Measurements from ENCODE around the gene SATL1.

Gene SATL1

DNA sequence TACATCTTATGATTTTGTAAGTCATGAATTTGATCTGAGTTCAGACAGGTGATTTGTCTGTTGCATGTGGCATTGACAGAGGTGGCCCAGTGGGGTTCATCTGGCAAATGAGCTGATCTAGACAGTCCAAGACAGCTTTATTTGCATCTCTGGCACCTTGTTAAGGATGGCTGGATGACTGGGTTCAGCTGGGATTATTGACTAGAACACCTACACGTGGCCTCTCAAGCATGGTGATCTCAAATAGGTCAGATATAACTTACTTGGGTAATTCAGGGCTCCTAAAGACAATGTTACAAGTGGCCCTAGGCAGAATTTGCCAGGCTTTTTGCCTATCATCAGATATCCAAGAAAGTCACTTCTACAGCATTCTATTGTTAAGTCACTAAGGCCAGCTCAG, 192.0 kb downstream of the SATL1 start:
- Histone ChIP-seq H3K27me3 (ENCODE audit: control insufficient read depth in 1 of 2, insufficient read depth in 2 of 2, low read length in 2 of 2) (no peaks in the 10 kb centered on the region), H3K36me3 (ENCODE audit: control insufficient read depth in 1 of 2, insufficient read depth in 2 of 2, low read length in 2 of 2) (no peaks in the 10 kb centered on the region), H3K27ac (ENCODE audit: low read depth, low read length) (no peak overlapping the region), H3K9ac (ENCODE audit: low read depth in 1 of 2, low read length in 2 of 2) (no peak overlapping the region), H3K9me3 (ENCODE audit: control insufficient read depth in 1 of 2, low read length in 2 of 2) (no peaks in the 10 kb centered on the region), H3K4me1 (ENCODE audit: control insufficient read depth in 1 of 2, insufficient read depth in 2 of 2, low read length in 2 of 2) (no peaks in the 10 kb centered on the region), H3K4me3 (ENCODE audit: low read depth in 1 of 2, low read length in 2 of 2) (no peak overlapping the region)

Measured in duodenal mucosa (tissue), 2 donors.